GM12878 (cell line): ENCODE data around the gene MSGN1. TPM values are rescaled to one million over a fixed set of nuclear protein-coding genes. Genes with fewer than 3 reads are reported as not detected.

ENCODE experiments used
- ATAC-seq: fragments of 200-7000 bp; cut with Tn5 transposase; 3 replicates; pipeline ENCODE4 v1.9.1; 2020; ENCODE audit warnings: mild to moderate bottlenecking, moderate library complexity
- BruUV-seq: library from RNA; stranded (reverse); fragments of 400-500 nt; replicated peaks from 2 replicates; lab custom pipeline; 2021; lab: Mats Ljungman, UMichigan
- CTCF ChIA-PET: fragments of 300-600 bp; sonication (Branson Sonifier 250); formaldehyde crosslinking; extraction: SDS; loops from one replicate; lab custom pipeline; 2021; ENCODE audit warnings: inconsistent platforms; lab: Yijun Ruan, JAX
- POLR2A ChIA-PET: fragments of 350-600 bp; formaldehyde crosslinking; extraction: SDS; loops from one replicate; lab custom pipeline; 2021; ENCODE audit warnings: inconsistent platforms; lab: Charles Lee
- RAD21 ChIA-PET: fragments of 300-600 bp; sonication (Branson Sonifier 250); formaldehyde crosslinking; loops from one replicate; lab custom pipeline; 2023; ENCODE audit warnings: antibody characterized with exemption; ENCODE audit not compliant: unreplicated experiment; lab: Charles Lee
- SMC1A ChIA-PET: fragments of 300-600 bp; sonication (Branson Sonifier 250); formaldehyde crosslinking; loops from one replicate; lab custom pipeline; 2023; ENCODE audit not compliant: unreplicated experiment, uncharacterized antibody; lab: Charles Lee
- DNase-seq: peaks from one replicate; pipeline ENCODE4 v3.0.0-alpha.2; 2011; ENCODE audit warnings: low read depth, low spot score
- FAIRE-seq: peaks from 3 replicates; lab custom pipeline; 2011; peaks lifted over from hg19 to GRCh38; lab: Jason Lieb, UNC
- H2AFZ ChIP-seq: 2 replicates; pipeline ENCODE4 v1.6.0; 2011; ENCODE audit warnings: low read depth, low read length, control low read depth; ENCODE audit not compliant: control insufficient read depth
- H3K27ac ChIP-seq: 2 replicates; pipeline ENCODE4 v1.5.1; 2011; ENCODE audit warnings: control low read depth; ENCODE audit not compliant: control insufficient read depth, insufficient read depth
- H3K27me3 ChIP-seq, 2 experiments: replicated peaks in 1 of 2; 2 replicates each; pipeline versions ENCODE4 v1.6.0 to v1.6.1; 2011; ENCODE audit warnings: low read length in 1 of 2; ENCODE audit not compliant: control insufficient read depth in 2 of 2, insufficient read depth in 2 of 2
- H3K36me3 ChIP-seq, 2 experiments: 2 replicates each; pipeline ENCODE4 v1.5.1; 2011; ENCODE audit warnings: low read length in 1 of 2; ENCODE audit not compliant: control insufficient read depth in 2 of 2, insufficient read depth in 2 of 2
- H3K4me1 ChIP-seq: 2 replicates; pipeline ENCODE4 v1.6.1; 2011; ENCODE audit warnings: mild to moderate bottlenecking, low read length, moderate library complexity, mixed read lengths; ENCODE audit not compliant: control insufficient read depth, insufficient read depth
- H3K4me2 ChIP-seq: 2 replicates; pipeline ENCODE4 v1.6.0; 2011; ENCODE audit warnings: control low read depth; ENCODE audit not compliant: control insufficient read depth, insufficient read depth
- H3K4me3 ChIP-seq: fragments of 200-600 bp; sonication (generic); 2 replicates; pipeline ENCODE4 v1.5.1; 2016
- H3K79me2 ChIP-seq: 2 replicates; pipeline ENCODE4 v1.6.0; 2011; ENCODE audit warnings: low read length; ENCODE audit not compliant: control insufficient read depth, insufficient read depth
- H3K9ac ChIP-seq: 2 replicates; pipeline ENCODE4 v1.8.0; 2011; ENCODE audit warnings: low read length, control low read depth, mixed read lengths; ENCODE audit not compliant: control insufficient read depth, insufficient read depth
- H3K9me3 ChIP-seq: replicated peaks from 3 replicates; pipeline ENCODE4 v1.5.1; 2011; ENCODE audit warnings: mild to moderate bottlenecking, low read length; ENCODE audit not compliant: control insufficient read depth, insufficient read depth
- H4K20me1 ChIP-seq: 2 replicates; pipeline ENCODE4 v1.6.0; 2011; ENCODE audit not compliant: control insufficient read depth, insufficient read depth
- EP300 ChIP-seq, 2 experiments: fragments of 150-350 bp in 1 of 2; IDR thresholded peaks; 2 replicates each; pipeline ENCODE4 v1.6.1; 2011 to 2012; ENCODE audit warnings: low read depth in 2 of 2, low read length in 2 of 2, borderline replicate concordance in 1 of 2, improper control_type of control experiment in 1 of 2, inconsistent platforms in 1 of 2; ENCODE audit not compliant: control insufficient read depth in 1 of 2
- MYB ChIP-seq: fragments of 150-350 bp; IDR thresholded peaks from 2 replicates; pipeline ENCODE4 v1.6.1; 2014; ENCODE audit warnings: mild to moderate bottlenecking, low read depth, low read length, borderline replicate concordance
- MYC ChIP-seq: IDR thresholded peaks from 2 replicates; pipeline ENCODE4 v1.6.1; 2011; ENCODE audit warnings: mild to moderate bottlenecking, low read length, moderate library complexity, inconsistent platforms; ENCODE audit not compliant: insufficient read depth, insufficient replicate concordance, insufficient read length, severe bottlenecking
- NFIC ChIP-seq: IDR thresholded peaks from 2 replicates; pipeline ENCODE4 v1.6.1; 2012; ENCODE audit warnings: low read depth, mild to moderate bottlenecking, inconsistent platforms, low read length, moderate library complexity
- NR2C2 ChIP-seq: IDR thresholded peaks from 2 replicates; pipeline ENCODE4 v1.6.1; 2011; ENCODE audit warnings: borderline replicate concordance, low read depth; ENCODE audit not compliant: control insufficient read depth, insufficient read length
- NRF1 ChIP-seq: conservative IDR thresholded peaks from 2 replicates; pipeline ENCODE4 v1.6.1; 2011; ENCODE audit warnings: mild to moderate bottlenecking, low read depth, low read length, improper control_type of control experiment
- PRDM15 ChIP-seq: fragments of 450-650 bp; formaldehyde crosslinking; IDR thresholded peaks from 2 replicates; pipeline ENCODE4 v1.4.0; 2020; ENCODE audit warnings: mild to moderate bottlenecking, moderate library complexity
- RCOR1 ChIP-seq: conservative IDR thresholded peaks from 2 replicates; pipeline ENCODE4 v1.6.1; 2012; ENCODE audit warnings: low read depth, low read length, improper control_type of control experiment
- SMAD1 ChIP-seq: fragments of 450-650 bp; IDR thresholded peaks from 2 replicates; pipeline ENCODE4 v1.6.1; 2018; ENCODE audit warnings: mild to moderate bottlenecking, low read depth; ENCODE audit not compliant: partially characterized antibody
- SUPT20H ChIP-seq: IDR thresholded peaks from 2 replicates; pipeline ENCODE4 v1.6.1; 2011; ENCODE audit warnings: low read depth, mild to moderate bottlenecking, low read length, moderate library complexity, borderline replicate concordance; ENCODE audit not compliant: control insufficient read depth
- TARDBP ChIP-seq: IDR thresholded peaks from 2 replicates; pipeline ENCODE4 v1.6.1; 2016; ENCODE audit warnings: borderline replicate concordance
- USF1 ChIP-seq: IDR thresholded peaks from 2 replicates; pipeline ENCODE4 v1.6.1; 2011; ENCODE audit warnings: borderline replicate concordance, low read depth, mild to moderate bottlenecking, moderate library complexity, mixed read lengths, low read length; ENCODE audit not compliant: insufficient read depth; ENCODE audit errors: extremely low read length
- ZNF217 ChIP-seq: fragments of 450-650 bp; IDR thresholded peaks from 2 replicates; pipeline ENCODE4 v1.6.1; 2017; ENCODE audit warnings: antibody characterized with exemption, mild to moderate bottlenecking
- WGBS: methylation state at CpG from one replicate; pipeline ENCODE4 v1.1.6; 2016; ENCODE audit warnings: low lambda C conversion rate; ENCODE audit not compliant: insufficient replicate concordance, insufficient coverage; ENCODE audit errors: missing lambda C conversion rate; 5-methylcytosine and 5-hydroxymethylcytosine counted together
- in situ Hi-C: fragments of 300-500 bp; cut with MboI; formaldehyde crosslinking; loops from 9 replicates; pipeline ENCODE4 v1.14.3; 2018; ENCODE audit warnings: mixed read lengths
- intact Hi-C: fragments of 100-400 bp; cut with micrococcal nuclease; formaldehyde crosslinking; loops from one replicate; pipeline ENCODE4 v1.14.2; 2022; ENCODE audit not compliant: unreplicated experiment
- polyA plus RNA-seq, 11 experiments: library from polyadenylated mRNA; depleted of rRNA in 4 of 11; unstranded in 6 of 11; stranded (reverse) in 5 of 11; fragments of >200 nt; fragmentation: Nextera tagmentation in 4 of 11; fragmentation: Illumina TruSeq in 1 of 11; extraction: Ambion mirVana in 4 of 11; extraction: Trizol in 1 of 11; gene quantifications; 1 replicate in 1 of 11; 2 replicates in 10 of 11; pipeline versions ENCODE4 v1.2.1 to v1.2.3, GENCODE V29; 2011 to 2016; ENCODE audit warnings: inconsistent platforms in 2 of 11, missing spikeins in 2 of 11, low read depth in 1 of 11
- total RNA-seq, 4 experiments: library from RNA; depleted of rRNA in 3 of 4; stranded (reverse); fragments of >200 nt in 3 of 4; fragmentation: Illumina TruSeq in 1 of 4; extraction: Trizol in 1 of 4; gene quantifications; 2 replicates each; pipeline versions ENCODE4 v1.2.1 to v1.2.3, GENCODE V29; 2013 to 2021
- TF ChIP-seq, protein P1 (sequence below): fragments of 150-350 bp; IDR thresholded peaks from 2 replicates; pipeline ENCODE4 v1.6.1; 2014; ENCODE audit warnings: mild to moderate bottlenecking, low read depth, low read length

Gene MSGN1
- total and polyA plus RNA-seq, 10 of the 15 experiments (the other 5 are each of a cell fraction or from before 2014, with no cell fraction given): 0.27 TPM; not detected in 9

- TF ChIP-seq NR2C2: no peak
- TF ChIP-seq, protein P1, sequence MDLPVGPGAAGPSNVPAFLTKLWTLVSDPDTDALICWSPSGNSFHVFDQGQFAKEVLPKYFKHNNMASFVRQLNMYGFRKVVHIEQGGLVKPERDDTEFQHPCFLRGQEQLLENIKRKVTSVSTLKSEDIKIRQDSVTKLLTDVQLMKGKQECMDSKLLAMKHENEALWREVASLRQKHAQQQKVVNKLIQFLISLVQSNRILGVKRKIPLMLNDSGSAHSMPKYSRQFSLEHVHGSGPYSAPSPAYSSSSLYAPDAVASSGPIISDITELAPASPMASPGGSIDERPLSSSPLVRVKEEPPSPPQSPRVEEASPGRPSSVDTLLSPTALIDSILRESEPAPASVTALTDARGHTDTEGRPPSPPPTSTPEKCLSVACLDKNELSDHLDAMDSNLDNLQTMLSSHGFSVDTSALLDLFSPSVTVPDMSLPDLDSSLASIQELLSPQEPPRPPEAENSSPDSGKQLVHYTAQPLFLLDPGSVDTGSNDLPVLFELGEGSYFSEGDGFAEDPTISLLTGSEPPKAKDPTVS: no peak
Measured at GRCh38 chr2:17835516-17835915, 19.3 kb downstream of the MSGN1 start (continued).

- in situ Hi-C loops: no loop called here
Measured at GRCh38 chr2:17839959-17840358, 23.7 kb downstream of the MSGN1 start.

More at GRCh38 chr2:17839959-17840358, 23.7 kb downstream of the MSGN1 start:
- Histone ChIP-seq H3K79me2 (no peaks in the 10 kb centered on the region), H3K4me3 (no peak overlapping the region), H3K36me3 (no peaks in the 10 kb centered on the region), H3K4me1 (no peaks in the 10 kb centered on the region), H3K9me3 (no peaks in the 10 kb centered on the region), H4K20me1 (no peaks in the 10 kb centered on the region), H3K27me3 (0 out of 4 replicates have a peak, but pooled peaks cover 0 to 4% of the 10 kb centered on the region in 2 experiments), H3K27ac (no peak overlapping the region), H3K4me2 (no peak overlapping the region), H3K9ac (no peak overlapping the region), H2AFZ (no peak overlapping the region)
- TF ChIP-seq RCOR1 (no peak), NFIC (no peak), MYB (no peak), ZNF217 (no peak), SUPT20H (no peak), TARDBP (no peak), PRDM15 (CRISPR knock-in tag) (no peak), NRF1 (no peak), SMAD1 (no peak), EP300 (IDR thresholded peaks at IDR 0.05; ENCODE audit: borderline replicate concordance in 1 of 2, control insufficient read depth in 1 of 2, low read depth in 2 of 2, low read length in 2 of 2) (no peak), MYC (no peak), USF1 (no peak)
- ChIA-PET POLR2A (no interaction called here), SMC1A (interaction anchor here (1.3 to 1.5 kb wide), 2 partner anchors 102 to 133 kb away, joined by 3 read pairs; no protein-coding TSS in a partner anchor), CTCF (interaction anchor here (1.2 kb wide), 1 partner anchor 169 kb away, joined by 3 read pairs; no protein-coding TSS in a partner anchor), RAD21 (no interaction called here)
- ATAC-seq (no peak), DNase-seq (no peak), FAIRE-seq (no peak)
- intact Hi-C loops: no loop called here
- 61% methylated on average over 2 of the region's 2 CpGs for WGBS
- no TSS peak for BruUV-seq
